Naive thymus-derived CD4-positive, alpha-beta T cell (primary cell): Measurements from ENCODE around the gene SF1. TPM values are rescaled to one million over a fixed set of nuclear protein-coding genes. Genes with fewer than 3 reads are reported as not detected.

ENCODE experiments used
- ATAC-seq: fragments of 150-1000 bp; cut with Tn5 transposase; 2 replicates; pipeline ENCODE4 v1.10.0; 2021; ENCODE audit warnings: mild to moderate bottlenecking, moderate library complexity
- CTCF ChIA-PET: fragments of 350-600 bp; sonication (Branson Sonifier 250); formaldehyde crosslinking; loops from one replicate; lab custom pipeline; 2021; ENCODE audit warnings: antibody characterized with exemption; lab: Charles Lee
- POLR2A ChIA-PET: fragments of 350-600 bp; sonication (Branson Sonifier 250); formaldehyde crosslinking; loops from one replicate; lab custom pipeline; 2021; ENCODE audit warnings: antibody characterized with exemption, inconsistent platforms; lab: Charles Lee
- DNase-seq, 9 donors: peaks; one replicate each; pipeline versions ENCODE4 v3.0.0 to v3.0.0-alpha.2; 2020 to 2022; ENCODE audit warnings: mixed read lengths in 1 of 9
- H3K27ac ChIP-seq: one replicate; pipeline ENCODE4 v1.7.0; 2013; ENCODE audit warnings: mild to moderate bottlenecking, low read depth, low read length, moderate library complexity
- H3K27me3 ChIP-seq, 2 donors: one replicate each; pipeline ENCODE4 v1.7.0; 2013; ENCODE audit warnings: low read length in 2 of 2, mild to moderate bottlenecking in 2 of 2, moderate library complexity in 2 of 2; ENCODE audit not compliant: control insufficient read depth in 2 of 2, insufficient read depth in 2 of 2
- H3K36me3 ChIP-seq, 3 experiments: 1 replicate in 2 of 3; 2 replicates in 1 of 3; pipeline ENCODE4 v1.7.0; 2013; ENCODE audit warnings: low read length in 3 of 3, mild to moderate bottlenecking in 3 of 3, moderate library complexity in 1 of 3; ENCODE audit not compliant: insufficient read depth in 3 of 3, control insufficient read depth in 2 of 3
- H3K4me1 ChIP-seq, 2 donors: one replicate each; pipeline ENCODE4 v1.7.0; 2013; ENCODE audit warnings: low read length in 2 of 2, mild to moderate bottlenecking in 2 of 2, moderate library complexity in 1 of 2; ENCODE audit not compliant: control insufficient read depth in 2 of 2, insufficient read depth in 2 of 2
- H3K4me3 ChIP-seq: 2 replicates; pipeline ENCODE4 v1.7.0; 2013; ENCODE audit warnings: mild to moderate bottlenecking, low read length
- H3K9me3 ChIP-seq, 3 experiments: 1 replicate in 2 of 3; 2 replicates in 1 of 3; pipeline ENCODE4 v1.7.0; 2013; ENCODE audit warnings: low read length in 3 of 3; ENCODE audit not compliant: control insufficient read depth in 2 of 3
- H3K27ac Mint-ChIP-seq, 9 donors: one replicate each; pipeline ENCODE4 v1.8.0; 2020 to 2022; ENCODE audit warnings: mixed read lengths in 9 of 9, mild to moderate bottlenecking in 8 of 9, moderate library complexity in 5 of 9, inconsistent platforms in 2 of 9
- H3K27me3 Mint-ChIP-seq, 5 donors: one replicate each; pipeline ENCODE4 v1.8.0; 2021 to 2022; ENCODE audit warnings: mixed read lengths in 5 of 5, mild to moderate bottlenecking in 1 of 5
- H3K36me3 Mint-ChIP-seq, 5 donors: one replicate each; pipeline ENCODE4 v1.8.0; 2020 to 2022; ENCODE audit warnings: mixed read lengths in 5 of 5, mild to moderate bottlenecking in 3 of 5, inconsistent platforms in 1 of 5
- H3K4me1 Mint-ChIP-seq, 7 donors: one replicate each; pipeline ENCODE4 v1.8.0; 2020 to 2022; ENCODE audit warnings: mixed read lengths in 7 of 7, mild to moderate bottlenecking in 3 of 7, inconsistent platforms in 1 of 7
- H3K4me3 Mint-ChIP-seq, 10 donors: one replicate each; pipeline ENCODE4 v1.8.0; 2020 to 2022; ENCODE audit warnings: mild to moderate bottlenecking in 10 of 10, mixed read lengths in 10 of 10, moderate library complexity in 6 of 10, inconsistent platforms in 2 of 10
- H3K9me3 Mint-ChIP-seq, 11 donors: one replicate each; pipeline ENCODE4 v1.8.0; 2020 to 2022; ENCODE audit warnings: mixed read lengths in 11 of 11, mild to moderate bottlenecking in 4 of 11, inconsistent platforms in 1 of 11, moderate library complexity in 1 of 11
- intact Hi-C, 2 donors: fragments of 100-400 bp; cut with micrococcal nuclease; formaldehyde crosslinking; loops; one replicate each; pipeline ENCODE4 v1.15.1; 2023
- polyA plus RNA-seq, 2 donors: library from polyadenylated mRNA; unstranded; fragments of 300-500 nt; fragmentation: Illumina TruSeq; gene quantifications; one replicate each; pipeline ENCODE4 v1.2.3, GENCODE V29; 2021
- total RNA-seq, 6 experiments: library from RNA in 5 of 6; stranded (reverse) in 5 of 6; gene quantifications; 1 replicate in 5 of 6; 2 replicates in 1 of 6; pipeline ENCODE4 v1.2.3 and lab custom pipeline; 2021 to 2026

SF1 gene
- total and polyA plus RNA-seq, 7 experiments from 2014 or later: 101 to 1,612 (median 901) TPM

DNA sequence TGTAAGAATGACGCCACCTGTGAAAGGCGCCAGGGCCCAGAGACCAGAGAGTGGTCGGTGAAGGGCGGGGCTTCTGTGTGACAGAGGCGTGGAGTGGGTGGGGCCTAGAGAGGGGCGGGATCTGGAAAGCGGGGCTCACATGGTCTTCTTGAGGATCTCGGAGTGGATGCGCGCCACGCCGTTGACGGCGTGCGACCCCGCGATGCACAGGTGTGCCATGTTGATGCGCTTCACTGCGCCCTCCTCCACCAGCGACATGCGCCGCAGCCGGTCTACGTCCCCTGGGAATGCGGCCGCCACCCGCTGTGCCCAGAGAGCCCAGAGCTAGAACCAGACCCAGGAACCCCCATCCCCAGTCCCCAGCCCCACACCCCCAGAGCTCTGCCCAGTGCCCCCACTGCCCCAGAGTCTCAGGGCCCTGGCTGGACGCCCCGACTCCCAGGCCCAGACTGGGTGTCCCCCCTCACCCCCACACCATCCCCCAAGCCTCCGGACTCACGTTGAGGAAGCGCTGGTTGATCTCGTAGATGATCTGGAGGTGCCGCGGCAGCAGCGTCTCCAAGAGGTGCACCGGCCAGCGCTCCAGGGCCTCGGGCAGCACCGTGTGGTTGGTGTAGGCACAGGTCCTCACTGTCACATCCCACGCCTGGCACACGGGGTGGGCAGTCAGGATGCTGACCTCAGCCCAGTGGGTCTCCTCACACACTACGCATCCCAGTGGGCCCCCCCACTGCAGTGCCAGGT is 24.8 kb downstream of the SF1 start:
- Histone ChIP-seq H3K27me3 (no peaks in the 10 kb centered on the region), H3K9me3 (no peaks in the 10 kb centered on the region), H3K27ac (no peak overlapping the region), H3K4me1 (peaks cover 0 to 15% of the 10 kb centered on the region in 2 donors), H3K36me3 (peaks cover 0 to 37% (median 0%) of the 10 kb centered on the region in 3 experiments), H3K4me3 (no peak overlapping the region)
- Mint-ChIP-seq H3K9me3 (no peaks in the 10 kb centered on the region), H3K4me1 (peaks cover 9 to 44% (median 35%) of the 10 kb centered on the region in 7 donors), H3K27me3 (no peaks in the 10 kb centered on the region), H3K36me3 (peaks cover 4 to 28% (median 9%) of the 10 kb centered on the region in 5 donors), H3K27ac (peak overlapping the region in 2 of 9 donors; percentile 25 to 55), H3K4me3 (peak overlapping the region in 1 of 10 donors; percentile 7)
- POLR2A ChIA-PET: interaction anchor here (30.7 to 39.7 kb wide), 2 partner anchors 1 to 11 kb away, joined by 1956 read pairs; partner anchors contain the start of genes PYGM, RASGRP2 and SF1
- DNase-seq (no peak), ATAC-seq (no peak)
- CTCF ChIA-PET: interaction anchor here (18.4 kb wide), 1 partner anchor 15 kb away, joined by 305 read pairs; the partner anchor contains the start of gene PYGM
- intact Hi-C loops: no loop called here

- Mint-ChIP-seq H3K4me3 (peak overlapping the region in 1 of 10 donors; percentile 7), H3K36me3 (peaks cover 4 to 28% (median 9%) of the 10 kb centered on the region in 5 donors), H3K9me3 (no peaks in the 10 kb centered on the region), H3K27ac (peak overlapping the region in 4 of 9 donors; percentile 55 to 63 (median 56)), H3K4me1 (peaks cover 9 to 46% (median 38%) of the 10 kb centered on the region in 7 donors), H3K27me3 (no peaks in the 10 kb centered on the region)
- Histone ChIP-seq H3K36me3 (peaks cover 0 to 37% (median 0%) of the 10 kb centered on the region in 3 experiments), H3K4me3 (no peak overlapping the region), H3K9me3 (no peaks in the 10 kb centered on the region), H3K4me1 (peaks cover 0 to 9% of the 10 kb centered on the region in 2 donors), H3K27me3 (no peaks in the 10 kb centered on the region), H3K27ac (no peak overlapping the region)
- ChIA-PET POLR2A (interaction anchor here (30.7 to 39.7 kb wide), 2 partner anchors 1 to 12 kb away, joined by 1956 read pairs; partner anchors contain the start of genes PYGM, RASGRP2 and SF1), CTCF (interaction anchor here (1.0 to 18.4 kb wide), 2 partner anchors 9 to 15 kb away, joined by 4 to 305 read pairs; partner anchors contain the start of genes PYGM and RASGRP2)
- DNase-seq: no peak
- intact Hi-C loops: no loop called here
- no peak for ATAC-seq
These were observed 25.3 kb downstream of the SF1 start for GRCh38 chr11:64753019-64753379.

DNA sequence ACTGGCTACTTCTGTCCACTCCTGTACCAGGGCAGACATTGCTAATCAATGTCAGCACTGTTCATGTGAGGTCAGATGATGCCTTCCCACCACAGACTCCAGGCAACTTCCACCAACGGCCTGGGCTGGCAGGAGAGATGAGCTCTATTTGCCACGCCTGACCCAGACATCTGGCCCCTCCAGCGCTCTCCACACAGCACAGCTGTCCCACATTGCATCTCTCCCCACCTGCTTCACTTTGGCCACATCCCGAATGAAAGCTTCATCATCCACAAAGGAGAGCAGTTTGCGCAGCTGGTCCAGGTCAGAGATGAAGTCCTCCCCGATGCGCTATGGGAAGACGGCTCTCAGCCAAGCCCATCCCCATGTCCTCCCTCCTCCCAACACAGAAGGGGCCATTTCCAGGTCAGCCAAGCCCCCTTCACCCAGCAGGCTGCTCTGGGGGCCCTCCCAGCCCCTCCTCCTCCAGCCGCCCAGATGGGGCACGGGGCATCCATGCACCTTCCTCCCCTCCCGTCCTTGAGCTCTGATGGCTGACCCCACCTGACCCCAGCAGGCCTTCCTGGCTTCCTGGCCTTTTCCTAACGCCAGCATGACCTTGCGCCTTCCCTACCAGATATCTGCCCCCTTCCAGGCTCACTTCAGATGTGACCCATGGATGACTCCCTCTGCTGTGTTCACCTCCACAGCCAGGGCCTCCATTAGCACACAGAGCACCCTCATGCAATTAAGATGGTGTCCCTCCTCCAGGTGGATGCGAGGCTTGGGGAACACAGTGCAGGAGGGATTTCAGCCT is 26.0 kb downstream of the SF1 start:
- Histone ChIP-seq H3K4me1 (peaks cover 0 to 7% of the 10 kb centered on the region in 2 donors), H3K27me3 (no peaks in the 10 kb centered on the region), H3K36me3 (peaks cover 0 to 37% (median 0%) of the 10 kb centered on the region in 3 experiments), H3K9me3 (no peaks in the 10 kb centered on the region), H3K27ac (no peak overlapping the region), H3K4me3 (no peak overlapping the region)
- intact Hi-C loops: no loop called here
- H3K4me3 Mint-ChIP-seq: peak overlapping the region in 1 of 10 donors; percentile 37
- ChIA-PET CTCF (interaction anchor here (1.0 to 18.4 kb wide), 3 partner anchors 8 to 16 kb away, joined by 4 to 305 read pairs (median 4); partner anchors contain the start of genes PYGM and RASGRP2), POLR2A (interaction anchor here (0.6 to 39.7 kb wide), 3 partner anchors 0 to 525 kb away, joined by 3 to 1956 read pairs (median 1956); partner anchors contain the start of genes PYGM, RASGRP2 and SF1)
- H3K36me3 Mint-ChIP-seq: peaks cover 4 to 26% (median 9%) of the 10 kb centered on the region in 5 donors
- H3K27ac Mint-ChIP-seq: peak overlapping the region in 4 of 9 donors; percentile 55 to 92 (median 60)
- H3K4me1 Mint-ChIP-seq: peaks cover 9 to 43% (median 36%) of the 10 kb centered on the region in 7 donors
- no peak for DNase-seq
- H3K27me3 Mint-ChIP-seq: no peaks in the 10 kb centered on the region
- no peaks in the 10 kb centered on the region for H3K9me3 Mint-ChIP-seq
- ATAC-seq: no peak

DNA sequence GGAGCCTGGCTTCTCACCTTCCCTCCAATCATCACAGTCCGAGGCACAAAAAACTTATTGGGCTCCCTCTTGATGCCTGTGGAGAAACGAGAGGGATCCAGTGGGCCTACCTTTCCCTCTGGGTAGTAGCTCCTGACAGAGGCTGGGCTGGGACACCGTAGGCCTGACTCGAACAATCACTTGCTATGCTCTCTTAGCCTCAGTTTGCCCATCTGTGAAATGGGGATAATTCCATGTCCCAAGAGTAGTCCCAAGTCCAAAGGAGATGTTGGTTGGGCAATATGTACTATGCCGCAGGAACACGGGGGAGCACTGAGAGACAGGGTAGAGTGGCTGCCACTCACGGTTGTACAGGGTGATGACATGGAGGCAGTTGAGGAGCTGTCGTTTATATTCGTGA is 26.8 kb downstream of the SF1 start:
- Histone ChIP-seq H3K4me3 (no peak overlapping the region), H3K9me3 (no peaks in the 10 kb centered on the region), H3K4me1 (peaks cover 2 to 7% of the 10 kb centered on the region in 2 donors), H3K27ac (no peak overlapping the region), H3K27me3 (no peaks in the 10 kb centered on the region), H3K36me3 (peaks cover 0 to 37% (median 0%) of the 10 kb centered on the region in 3 experiments)
- no peaks in the 10 kb centered on the region for H3K27me3 Mint-ChIP-seq
- no peak overlapping the region for H3K4me3 Mint-ChIP-seq
- no peak for DNase-seq
- ATAC-seq: no peak
- intact Hi-C loops: no loop called here
- POLR2A ChIA-PET: interaction anchor here (0.6 to 39.7 kb wide), 3 partner anchors 1 to 524 kb away, joined by 3 to 1956 read pairs (median 1956); partner anchors contain the start of genes PYGM, RASGRP2 and SF1
- peaks cover 4 to 24% (median 9%) of the 10 kb centered on the region in 5 donors for H3K36me3 Mint-ChIP-seq
- peaks cover 9 to 44% (median 36%) of the 10 kb centered on the region in 7 donors for H3K4me1 Mint-ChIP-seq
- no peaks in the 10 kb centered on the region for H3K9me3 Mint-ChIP-seq
- peak overlapping the region in 2 of 9 donors; percentile 7 to 25 for H3K27ac Mint-ChIP-seq
- CTCF ChIA-PET: interaction anchor here (1.0 to 18.4 kb wide), 2 partner anchors 9 to 17 kb away, joined by 4 to 305 read pairs; partner anchors contain the start of gene PYGM

GRCh38 chr11:64751136-64751535 is 27.2 kb downstream of the SF1 start:
- H3K27me3 ChIP-seq: no peaks in the 10 kb centered on the region
- H3K9me3 ChIP-seq: no peaks in the 10 kb centered on the region
- Mint-ChIP-seq H3K4me1 (peaks cover 9 to 48% (median 41%) of the 10 kb centered on the region in 7 donors), H3K36me3 (peaks cover 4 to 24% (median 9%) of the 10 kb centered on the region in 5 donors), H3K9me3 (no peaks in the 10 kb centered on the region), H3K4me3 (peak overlapping the region in 1 of 10 donors; percentile 51), H3K27ac (peak overlapping the region in 7 of 9 donors; percentile 54 to 90 (median 80)), H3K27me3 (no peaks in the 10 kb centered on the region)
- ATAC-seq (peak; percentile 30), DNase-seq (no peak)
- ChIA-PET POLR2A (interaction anchor here (30.7 to 39.7 kb wide), 2 partner anchors 1 to 14 kb away, joined by 1956 read pairs; partner anchors contain the start of genes PYGM, RASGRP2 and SF1), CTCF (interaction anchor here (1.0 to 18.4 kb wide), 3 partner anchors 9 to 31 kb away, joined by 4 to 305 read pairs (median 4); partner anchors contain the start of gene PYGM)
- peaks cover 0 to 37% (median 0%) of the 10 kb centered on the region in 3 experiments for H3K36me3 ChIP-seq
- no peak overlapping the region for H3K27ac ChIP-seq
- H3K4me1 ChIP-seq: peaks cover 6 to 7% of the 10 kb centered on the region in 2 donors
- no peak overlapping the region for H3K4me3 ChIP-seq
- intact Hi-C loops: no loop called here
